ENCODE measurements around the gene PPFIBP1.
"Not testable (repeated sequence)": the region's sequence is repeated elsewhere in the genome, so short reads cannot be mapped to it uniquely, and the experiment has no call there.

Gene PPFIBP1

GRCh38 chr12:27572486-27573255, 48.7 kb downstream of the PPFIBP1 start:
- no peak for DNase-seq

GRCh38 chr12:27573972-27574371, 50.0 kb downstream of the PPFIBP1 start:
- DNase-seq, result peak; percentile 99

DNA sequence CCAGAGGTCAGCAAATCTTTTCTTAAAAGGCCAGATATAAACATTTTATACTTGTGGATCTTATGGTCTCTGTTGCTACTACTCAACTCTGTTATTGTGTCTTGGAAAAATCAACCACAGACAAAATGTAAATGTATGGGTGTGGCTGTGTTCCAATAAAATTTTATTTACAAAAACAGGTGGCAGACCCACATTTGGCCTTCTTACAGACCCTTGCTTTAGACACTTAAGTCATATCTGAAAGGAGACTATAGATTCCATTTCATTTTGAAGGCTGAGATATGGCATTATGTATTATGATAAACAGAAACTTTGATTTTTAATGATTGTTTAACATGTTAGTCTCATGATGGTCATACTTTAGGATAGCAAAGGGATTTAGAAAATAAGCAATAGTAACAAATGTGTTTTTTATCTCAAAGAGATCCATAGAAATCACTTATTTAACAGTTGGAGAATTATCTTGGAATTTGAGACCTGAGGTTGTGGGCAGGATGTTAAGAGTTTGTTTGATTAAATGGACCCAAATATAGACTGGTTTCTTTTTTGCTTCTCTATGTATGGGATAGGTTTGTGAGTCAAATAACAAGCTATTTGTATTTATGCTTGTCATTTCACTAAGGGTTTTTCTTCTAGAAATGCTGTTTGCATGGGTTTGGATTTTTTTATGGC, 51.2 kb downstream of the PPFIBP1 start:
- no peak for DNase-seq

GRCh38 chr12:27575762-27576118, 51.7 kb downstream of the PPFIBP1 start:
- DNase-seq, result no peak

- no peak for DNase-seq
Observed at GRCh38 chr12:27576667-27577347, 52.8 kb downstream of the PPFIBP1 start.

GRCh38 chr12:27577688-27578087, 53.7 kb downstream of the PPFIBP1 start:
- DNase-seq, result no peak

GRCh38 chr12:27578689-27579372, 54.8 kb downstream of the PPFIBP1 start:
- DNase-seq, result no peak

GRCh38 chr12:27580561-27581330, 56.7 kb downstream of the PPFIBP1 start:
- DNase-seq, result no peak

- DNase-seq, result not testable (repeated sequence)
Observed at GRCh38 chr12:27581331-27581671, 57.3 kb downstream of the PPFIBP1 start.

- not testable (repeated sequence) for DNase-seq
Observed at GRCh38 chr12:27581833-27582232, 57.8 kb downstream of the PPFIBP1 start.

- DNase-seq, result not testable (repeated sequence)
Observed at GRCh38 chr12:27582445-27582844, 58.4 kb downstream of the PPFIBP1 start.

- DNase-seq, result no peak
Observed at GRCh38 chr12:27583057-27583797, 59.2 kb downstream of the PPFIBP1 start.

GRCh38 chr12:27583981-27584380, 60.0 kb downstream of the PPFIBP1 start:
- DNase-seq, result no peak

DNA sequence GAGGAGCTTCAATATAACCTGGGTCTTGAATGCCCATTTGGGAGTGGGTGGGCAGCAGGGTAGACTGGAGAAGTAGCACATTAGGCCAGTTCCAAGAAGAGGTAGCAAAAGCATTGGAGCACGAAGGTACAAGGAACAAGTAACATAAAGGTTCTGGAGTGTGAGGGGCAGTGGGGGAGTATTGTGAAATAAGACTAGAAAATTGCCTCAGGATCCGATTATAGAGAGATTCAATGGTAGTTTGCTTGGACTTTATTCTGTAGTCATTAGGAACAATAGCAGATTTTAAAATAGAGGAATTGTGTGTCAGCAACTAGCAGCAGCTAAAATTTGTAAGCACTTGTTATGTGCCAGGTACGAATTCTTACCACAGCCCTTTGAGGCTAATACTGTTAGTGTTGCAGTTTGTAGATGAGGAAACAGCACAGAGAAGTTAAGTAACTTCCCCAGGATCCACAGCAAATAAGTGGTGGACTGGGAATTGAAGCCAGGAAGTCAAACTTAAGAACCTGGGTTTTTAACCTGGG, 61.8 kb downstream of the PPFIBP1 start:
- DNase-seq, result no peak

- not testable (repeated sequence) for DNase-seq
Observed at GRCh38 chr12:27588075-27588730, 64.2 kb downstream of the PPFIBP1 start.

DNA sequence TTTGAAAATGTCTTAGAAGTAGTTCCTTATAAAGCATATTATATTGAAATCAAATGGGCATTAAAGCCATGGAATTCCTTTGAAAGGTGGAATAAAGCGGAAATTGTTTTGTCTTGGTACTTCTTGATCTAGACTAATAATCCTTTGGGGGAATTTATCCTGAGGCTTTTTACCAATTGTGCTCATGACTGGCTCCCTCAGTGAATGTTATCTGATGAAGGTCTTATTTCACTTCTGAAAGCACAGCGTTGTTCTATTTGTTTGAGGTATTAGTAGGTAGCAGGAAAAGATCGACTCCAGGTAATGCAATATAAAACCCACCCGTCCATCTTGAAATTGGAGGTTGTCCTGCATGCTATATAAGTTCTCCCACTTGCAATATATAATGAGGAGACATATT, 64.8 kb downstream of the PPFIBP1 start:
- no peak for DNase-seq

DNA sequence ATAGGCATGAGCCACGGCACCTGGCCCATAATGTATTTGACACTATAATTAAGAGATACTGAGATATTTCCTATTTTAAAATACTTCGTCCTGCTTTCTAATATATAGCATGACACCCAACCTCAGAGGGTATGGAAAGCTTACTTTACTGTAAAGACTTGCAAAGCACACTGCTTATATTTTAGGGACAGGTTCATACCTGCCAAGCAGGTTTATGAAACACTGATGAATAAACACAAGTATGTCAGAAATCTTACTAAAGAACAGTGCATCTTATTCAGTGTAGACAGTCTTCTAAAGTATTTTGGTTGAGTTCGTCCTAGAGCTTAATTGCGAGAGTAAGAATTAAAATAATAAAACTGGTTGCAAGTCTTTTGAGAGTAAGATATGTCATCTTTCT, 65.4 kb downstream of the PPFIBP1 start:
- DNase-seq, result no peak

DNA sequence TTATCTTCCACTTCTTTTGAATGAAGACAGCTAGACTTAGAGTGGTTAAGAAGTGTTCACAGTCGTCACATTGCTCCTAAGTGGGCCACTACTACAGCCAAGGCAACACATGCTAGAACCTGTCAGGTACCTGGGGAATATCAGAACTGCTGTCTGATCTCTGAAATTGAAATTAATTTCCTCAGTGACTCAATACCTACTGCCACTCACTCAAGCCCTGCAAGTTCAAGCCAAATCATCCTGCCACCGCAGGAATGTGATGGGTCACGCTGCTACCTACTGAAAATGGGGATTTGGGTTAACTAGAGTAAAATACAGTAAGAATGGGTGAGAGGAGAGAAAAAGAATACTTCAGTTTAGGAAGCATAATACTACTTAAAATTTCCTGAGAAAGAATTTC, 67.7 kb downstream of the PPFIBP1 start:
- DNase-seq, result not testable (repeated sequence)

GRCh38 chr12:27592548-27592947, 68.5 kb downstream of the PPFIBP1 start:
- peak; percentile 72 for DNase-seq

- DNase-seq, result no peak
Observed at GRCh38 chr12:27593266-27593665, 69.3 kb downstream of the PPFIBP1 start.

- DNase-seq, result peak; percentile 90
Observed at GRCh38 chr12:27595231-27595642, 71.2 kb downstream of the PPFIBP1 start.
